Heart left ventricle (tissue), 13 donors: ENCODE results near the gene DSCAM.

Experiments
- CTCF ChIP-seq, 12 donors: fragments of 200-600 bp; sonication (generic) in 4 of 12; IDR thresholded peaks; one replicate each; pipeline versions ENCODE4 v1.5.0 to v1.8.0; 2018 to 2022; ENCODE audit warnings: antibody characterized with exemption in 12 of 12, mild to moderate bottlenecking in 5 of 12
- POLR2A ChIP-seq, 2 donors: fragments of 450-650 bp; IDR thresholded peaks; one replicate each; pipeline ENCODE4 v1.6.1; 2017; ENCODE audit warnings: antibody characterized with exemption in 2 of 2, mild to moderate bottlenecking in 2 of 2, moderate library complexity in 2 of 2
- donor health status: ischemic (EF 13 %, LVEDD 7.1; RV severe dilation, severe dysfunction).
- donor health status: DM: no; HTN: yes; CAD: no.
- donor health status: DM: no; HTN: no; CAD: no.
- donor health status: ischemic (EF 25% LVEDD 6.9; RV normal size, moderate dysfunction).
- donor health status: ischemic (EF 25% LVEDD 5.7; RV mildly dilated, moderate dysfunction).
- donor health status: ischemic (EF 35%, LVEDD 5.7; RV mildly dilated, moderate dysfunction).
- donor health status: nonischemic (EF 11% LVEDD 7.7; RV severe dilation, severe dysfunction).
- donor health status: DM: yes; HTN: yes; CAD: no.
- donor health status: PGD.
- donor health status: ischemic (EF 29% LVEDD 5.4; RV normal size, mild dysfunction).
- donor health status: nonischemic (EF 23%, LVEDD 6.1; RV moderate dilation, normal function).

- TF ChIP-seq CTCF (IDR thresholded peaks at IDR 0.05) (no peak), POLR2A (IDR thresholded peaks at IDR 0.05) (no peak)
These were observed 515.2 kb downstream of the DSCAM start for GRCh38 chr21:40331804-40332203.
